ENCODE data around the gene LPAR6. TPM values are rescaled to one million over a fixed set of nuclear protein-coding genes. Genes with fewer than 3 reads are reported as not detected.

Gene LPAR6
- total and polyA plus RNA-seq, 2 of the 13 experiments (the other 11 are each of a cell fraction or from before 2014, with no cell fraction given) = 24.4 to 149 TPM

GRCh38 chr13:48457578-48458242 lies 44.8 kb upstream of the LPAR6 start:
- TF ChIP-seq ZNF629 (CRISPR knock-in tag; conservative IDR thresholded peaks at IDR 0.05) (no peak), BORCS8-MEF2B (CRISPR knock-in tag; IDR thresholded peaks at IDR 0.05) (no peak), ZNF18 (CRISPR knock-in tag; IDR thresholded peaks at IDR 0.05; ENCODE audit: insufficient replicate concordance) (no peak), PRDM10 (CRISPR knock-in tag; IDR thresholded peaks at IDR 0.05; ENCODE audit: low read depth) (no peak), AGO2 (optimal IDR thresholded peaks at IDR 0.05; ENCODE audit: low read depth, low read length) (peak; percentile 50)
- Histone ChIP-seq H3K36me3 (replicated peaks in 1 of 2; ENCODE audit: control insufficient read depth in 1 of 2, insufficient read depth in 2 of 2, low read length in 2 of 2) (peaks cover 3 to 41% of the 10 kb centered on the region in 2 experiments; a peak in 4 of 5 replicates), H3K4me1 (ENCODE audit: insufficient read depth, low read length) (no peaks in the 10 kb centered on the region), H3K4me3 (replicated peaks in 1 of 3; ENCODE audit: insufficient read depth in 1 of 3, low read depth in 2 of 3, low read length in 3 of 3) (no peak overlapping the region), H4K20me1 (ENCODE audit: insufficient read depth, low read length) (no peaks in the 10 kb centered on the region), H2AFZ (ENCODE audit: low read length) (no peak overlapping the region), H3K79me2 (ENCODE audit: insufficient read depth, low read length) (no peaks in the 10 kb centered on the region), H3K9me3 (ENCODE audit: low read length) (no peaks in the 10 kb centered on the region), H3K27ac (ENCODE audit: extremely low read length, insufficient read depth, low read length) (no peak overlapping the region), H3K4me2 (ENCODE audit: low read depth, low read length) (no peak overlapping the region), H3K9ac (ENCODE audit: insufficient read depth, low read depth, low read length) (no peak overlapping the region), H3K27me3 (ENCODE audit: control insufficient read depth in 1 of 2, insufficient read depth in 2 of 2, low read length in 2 of 2) (no peaks in the 10 kb centered on the region; a peak in 1 of 5 replicates)
- no TSS peak for BruUV-seq (replicated peaks)
- intact Hi-C loops (cut with micrococcal nuclease; ENCODE audit: unreplicated experiment) (no loop called here), in situ Hi-C loops (cut with HindIII; ENCODE audit: extremely low pct_ligation_motif_present, low pct_unique_long_range_greater_than_20kb) (no loop called here)
- no peak for DNase-seq (ENCODE audit: low spot score)
- no peak for ATAC-seq
- WGBS (ENCODE audit: low lambda C conversion rate) = 97% methylated on average over 10 of the region's 28 CpGs
- CTCF ChIA-PET (ENCODE audit: low intra/inter-chr PET ratio, low total read pairs) = no interaction called here
- POLR2A ChIA-PET = no interaction called here
- FAIRE-seq = no peak

Data from HepG2 (cell line).